NCI-H1694 (cell line): ENCODE measurements around the gene BAK1.
"Not testable (repeated sequence)": the region's sequence is repeated elsewhere in the genome, so short reads cannot be mapped to it uniquely, and the experiment has no call there.

Source experiments
- DNase-seq: peaks from one replicate; lab custom pipeline; 2025; lab: John Stamatoyannopoulos, UW

Gene BAK1

DNA sequence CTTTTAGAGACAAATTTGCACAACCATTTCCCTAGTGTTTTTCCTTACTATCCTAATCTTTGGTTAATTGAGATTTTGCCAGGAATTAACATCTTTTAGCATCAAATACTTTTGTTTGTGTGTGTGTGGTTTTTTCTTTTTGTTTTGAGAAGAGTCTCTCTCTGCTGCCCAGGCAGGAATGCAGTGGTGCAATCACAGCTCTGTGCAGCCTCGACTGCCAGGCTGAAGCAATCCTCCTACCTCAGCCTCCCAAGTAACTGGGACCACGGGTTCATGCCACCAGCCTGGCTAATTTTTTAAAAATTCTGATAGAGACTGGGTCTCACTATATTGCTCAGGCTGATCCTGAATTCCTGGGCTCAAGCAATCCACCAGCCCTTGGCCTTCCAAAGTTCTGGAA, 28.5 kb downstream of the BAK1 start:
- no peak for DNase-seq

DNA sequence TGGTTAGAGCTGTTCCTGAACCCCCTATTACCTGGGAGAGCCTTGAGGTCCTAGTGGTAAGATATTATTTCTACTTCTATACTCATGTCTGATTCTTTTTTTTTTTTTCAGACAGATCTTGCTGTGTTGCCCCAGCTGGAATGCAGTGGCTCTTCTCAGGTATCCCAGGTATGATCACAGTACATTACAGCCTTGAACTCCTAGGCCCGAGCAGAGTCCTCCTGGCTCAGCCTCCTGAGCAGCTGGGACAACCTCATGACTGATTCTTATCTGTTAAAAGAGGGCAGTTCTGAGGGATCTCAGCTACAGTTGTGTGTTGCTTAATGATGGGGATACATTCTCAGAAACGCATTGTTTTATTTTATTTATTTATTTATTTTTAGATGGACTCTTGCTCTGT, 30.2 kb downstream of the BAK1 start:
- DNase-seq: no peak

DNA sequence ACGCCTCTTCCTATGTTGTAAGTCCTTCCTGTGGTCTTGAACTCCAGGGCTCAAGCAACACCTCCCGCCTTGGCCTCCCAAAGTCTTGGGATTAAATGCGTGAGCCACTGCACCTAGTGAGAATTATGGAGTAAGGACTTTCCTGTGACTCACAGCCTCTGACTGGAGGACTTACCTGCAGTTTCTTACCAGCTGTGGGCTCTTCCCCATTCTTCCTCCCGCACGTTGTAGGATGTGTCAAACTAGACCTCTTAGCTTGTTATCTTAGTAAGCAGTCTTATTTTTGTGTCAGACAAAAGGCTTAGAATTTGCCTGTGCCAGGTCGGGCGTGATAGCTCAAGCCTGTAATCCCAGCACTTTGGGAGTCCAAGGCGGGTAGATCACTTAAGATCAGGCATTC, 30.9 kb downstream of the BAK1 start:
- DNase-seq: no peak

DNA sequence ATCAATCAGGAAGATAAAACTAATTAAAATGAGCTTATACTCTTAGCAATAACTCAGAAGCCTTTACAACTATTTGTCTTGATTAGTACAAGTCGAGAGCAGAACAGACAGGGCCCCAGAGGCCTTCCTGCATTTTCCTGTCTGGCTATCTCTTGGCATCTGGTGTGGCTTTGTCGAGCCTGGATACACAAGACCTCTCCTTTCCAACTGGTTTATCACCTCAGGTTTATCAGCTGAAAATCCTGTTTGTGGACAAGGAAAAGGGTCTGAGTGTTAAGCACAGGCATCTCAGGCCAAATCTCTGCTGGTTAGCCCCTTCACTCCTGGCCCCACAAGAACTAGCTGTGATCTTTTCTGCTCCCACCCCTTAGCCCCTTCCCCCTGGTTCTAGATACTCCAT, 32.6 kb downstream of the BAK1 start:
- no peak for DNase-seq

DNA sequence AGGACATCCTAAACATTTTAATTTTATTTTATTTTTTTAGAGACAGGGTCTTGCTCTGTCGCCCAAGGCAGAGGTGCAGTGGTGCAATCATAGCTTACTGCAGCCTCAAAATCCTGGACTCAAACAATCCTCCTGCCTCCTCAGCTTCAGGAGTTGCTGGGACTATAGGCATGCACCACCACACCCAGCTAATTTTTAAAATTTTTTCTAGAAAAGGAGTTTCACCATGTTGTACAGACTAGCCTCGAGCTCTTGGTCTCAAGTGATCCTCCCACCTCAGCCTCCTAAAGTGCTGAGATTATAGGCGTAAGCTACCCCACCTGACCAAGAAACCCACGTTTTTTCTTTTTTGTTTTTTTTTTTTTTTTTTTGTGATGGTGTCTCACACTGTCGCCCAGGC, 33.3 kb downstream of the BAK1 start:
- DNase-seq: no peak

DNA sequence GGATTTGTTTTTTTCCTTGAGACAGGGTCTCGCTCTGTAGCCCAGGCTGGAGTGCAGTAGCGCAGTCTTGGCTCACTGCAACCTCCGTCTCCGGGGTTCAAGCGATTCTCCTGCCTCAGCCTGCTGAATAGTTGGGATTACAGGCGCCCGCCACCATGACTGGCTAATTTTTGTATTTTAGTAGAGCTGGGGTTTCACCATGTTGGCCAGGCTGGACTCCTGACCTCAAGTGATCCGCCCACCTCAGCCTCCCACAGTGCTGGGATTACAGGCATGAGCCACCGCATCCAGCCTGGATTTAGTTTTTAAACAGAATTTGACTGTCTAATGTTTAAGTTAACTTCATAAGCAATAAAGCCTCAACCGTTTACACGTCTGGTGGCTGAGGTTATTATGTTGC, 34.8 kb downstream of the BAK1 start:
- not testable (repeated sequence) for DNase-seq

DNA sequence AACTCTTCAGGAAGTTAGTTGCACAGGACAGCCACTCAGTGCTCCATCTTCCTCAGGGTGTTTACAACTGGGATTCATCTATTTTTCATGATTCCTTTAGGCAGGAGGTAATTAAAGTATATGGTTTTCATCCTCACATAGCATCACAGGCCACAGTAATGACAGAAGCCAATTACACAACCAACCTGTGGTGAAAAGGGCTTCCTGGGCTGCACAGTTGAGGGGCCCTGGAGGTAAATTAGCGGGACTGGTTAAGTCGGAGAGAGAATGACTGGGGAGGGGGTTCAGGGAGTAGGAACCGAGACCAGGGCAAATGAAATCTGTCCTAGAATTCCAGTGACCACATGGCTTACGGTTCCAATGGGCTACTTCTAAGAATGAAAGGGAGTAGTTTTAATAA, 37.0 kb downstream of the BAK1 start:
- no peak for DNase-seq

DNA sequence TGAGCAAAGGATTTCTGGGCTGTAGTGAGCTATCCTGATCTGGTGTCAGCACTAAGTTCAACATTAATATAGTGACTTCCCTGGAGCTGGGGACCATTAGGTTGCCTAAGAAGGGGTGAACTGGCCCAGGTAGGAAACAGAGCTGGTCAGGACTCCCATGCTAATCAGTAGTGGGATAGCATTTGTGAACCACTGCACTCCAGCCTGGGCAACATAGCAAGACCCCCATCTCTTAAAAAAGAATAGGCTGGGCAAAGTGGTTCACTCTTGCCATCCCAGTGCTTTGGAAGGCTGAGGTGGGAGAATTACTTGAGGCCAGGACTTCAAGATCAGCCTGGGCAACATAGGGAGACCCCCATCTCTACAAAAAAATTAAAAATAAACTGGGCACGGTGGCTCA, 39.3 kb downstream of the BAK1 start:
- no peak for DNase-seq

DNA sequence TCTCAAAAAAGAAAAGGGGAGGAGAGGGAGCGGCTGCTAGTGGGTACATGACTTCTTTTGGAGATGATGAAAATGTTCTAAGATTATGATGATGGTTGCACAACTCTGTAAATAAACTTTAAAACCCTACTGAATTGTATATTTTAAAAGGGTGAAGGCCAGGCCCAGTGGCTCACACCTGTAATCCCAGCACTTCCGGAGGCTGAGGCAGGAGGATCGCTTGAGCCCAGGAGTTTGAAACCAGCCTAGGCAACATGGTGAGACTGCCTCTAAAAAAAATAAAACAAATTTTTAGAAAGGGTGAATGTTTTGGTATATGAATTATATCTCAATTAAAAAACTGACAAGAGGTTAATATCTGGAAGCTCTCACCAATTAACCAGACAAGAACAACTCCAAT, 45.4 kb downstream of the BAK1 start:
- no peak for DNase-seq

DNA sequence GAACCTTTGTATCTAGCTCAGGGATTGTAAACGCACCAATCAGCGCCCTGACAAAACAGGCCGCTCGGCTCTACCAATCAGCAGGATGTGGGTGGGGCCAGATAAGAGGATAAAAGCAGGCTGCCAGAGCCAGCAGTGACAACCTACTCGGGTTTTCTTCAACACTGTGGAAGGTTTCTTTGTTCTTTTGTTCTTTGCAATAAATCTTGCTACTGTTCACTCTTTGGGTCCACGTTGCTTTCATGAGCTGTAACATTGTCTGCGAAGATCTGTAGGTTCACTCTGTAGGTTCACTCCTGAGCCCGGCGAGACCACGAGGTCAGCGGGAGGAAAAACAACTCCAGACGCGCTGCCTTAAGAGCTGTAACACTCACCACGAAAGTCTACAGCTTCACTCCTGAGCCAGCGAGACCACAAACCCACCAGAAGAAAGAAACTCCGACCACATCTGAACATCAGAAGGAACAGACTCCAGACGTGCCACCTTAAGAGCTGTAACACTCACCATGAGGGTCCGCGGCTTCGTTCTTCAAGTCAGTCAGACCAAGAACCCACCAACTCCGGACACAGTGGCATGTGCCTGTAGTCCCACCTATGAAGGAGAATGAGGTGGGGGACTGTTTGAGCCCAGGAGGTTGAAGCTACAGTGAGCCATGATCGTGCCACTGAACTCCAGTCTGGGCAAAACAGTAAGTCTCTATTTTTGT, 46.8 kb downstream of the BAK1 start:
- not testable (repeated sequence) for DNase-seq

DNA sequence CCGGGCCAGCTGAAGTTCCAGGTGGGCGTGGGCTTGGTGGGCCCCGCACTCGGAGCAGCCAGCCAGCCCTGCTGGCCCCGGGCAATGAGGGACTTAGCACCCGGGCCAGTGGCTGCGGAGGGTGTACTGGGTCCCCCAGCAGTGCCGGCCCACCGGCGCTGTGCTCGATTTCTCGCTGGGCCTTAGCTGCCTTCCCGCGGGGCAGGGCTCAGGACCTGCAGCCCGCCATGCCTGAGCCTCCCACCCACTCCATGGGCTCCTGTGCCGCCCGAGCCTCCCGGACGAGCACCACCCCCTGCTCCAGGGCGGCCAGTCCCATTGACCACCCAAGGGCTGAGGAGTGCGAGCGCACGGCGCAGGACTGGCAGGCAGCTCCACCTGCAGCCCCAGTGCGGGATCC, 47.6 kb downstream of the BAK1 start:
- DNase-seq: not testable (repeated sequence)

DNA sequence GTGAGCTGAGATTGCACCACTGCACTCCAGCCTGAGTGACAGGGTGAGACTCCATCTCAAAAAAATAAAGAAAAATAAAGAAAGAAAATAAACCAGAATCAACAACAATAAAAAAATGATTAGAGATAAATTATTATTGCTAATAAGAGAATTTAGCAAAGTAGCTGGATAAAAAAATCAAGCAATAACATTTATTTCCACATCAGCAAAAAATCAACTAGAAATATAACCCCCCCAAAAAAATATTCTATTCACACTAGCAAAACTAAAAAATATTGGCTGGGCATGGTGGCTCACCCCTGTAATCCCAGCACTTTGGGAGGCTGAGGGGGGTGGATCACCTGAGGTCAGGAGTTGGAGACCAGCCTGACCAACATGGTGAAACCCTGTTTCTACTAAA, 49.5 kb downstream of the BAK1 start:
- not testable (repeated sequence) for DNase-seq
